HTR-8/SVneo (cell line): ENCODE measurements around the gene NDUFA13.

Source experiments
- DNase-seq: peaks from one replicate; pipeline ENCODE4 v3.0.0; 2011; ENCODE audit warnings: low spot score, mixed read lengths; ENCODE audit not compliant: insufficient read length
- FAIRE-seq: peaks from 2 replicates; lab custom pipeline; 2011; peaks lifted over from hg19 to GRCh38; lab: Jason Lieb, UNC

Gene NDUFA13

GRCh38 chr19:19562665-19563347 lies 46.8 kb downstream of the NDUFA13 start:
- no peak for FAIRE-seq
- DNase-seq = no peak

- DNase-seq = no peak
- no peak for FAIRE-seq
Measured at GRCh38 chr19:19563348-19563848, 47.4 kb downstream of the NDUFA13 start.

GRCh38 chr19:19566306-19566705 lies 50.3 kb downstream of the NDUFA13 start:
- no peak for FAIRE-seq
- no peak for DNase-seq

- DNase-seq (no peak), FAIRE-seq (peak; percentile 52)
Measured at GRCh38 chr19:19567391-19567790, 51.4 kb downstream of the NDUFA13 start.

GRCh38 chr19:19568802-19569756 lies 53.1 kb downstream of the NDUFA13 start:
- FAIRE-seq = no peak
- DNase-seq = no peak

- DNase-seq = no peak
- no peak for FAIRE-seq
Measured at GRCh38 chr19:19570571-19570970, 54.5 kb downstream of the NDUFA13 start.

- DNase-seq = no peak
- FAIRE-seq = no peak
Measured at GRCh38 chr19:19571071-19571786, 55.2 kb downstream of the NDUFA13 start.

GRCh38 chr19:19575411-19575810 lies 59.4 kb downstream of the NDUFA13 start:
- no peak for DNase-seq
- FAIRE-seq = no peak
